ENCODE data around the gene SDK2.

- TF ChIP-seq, protein P1, sequence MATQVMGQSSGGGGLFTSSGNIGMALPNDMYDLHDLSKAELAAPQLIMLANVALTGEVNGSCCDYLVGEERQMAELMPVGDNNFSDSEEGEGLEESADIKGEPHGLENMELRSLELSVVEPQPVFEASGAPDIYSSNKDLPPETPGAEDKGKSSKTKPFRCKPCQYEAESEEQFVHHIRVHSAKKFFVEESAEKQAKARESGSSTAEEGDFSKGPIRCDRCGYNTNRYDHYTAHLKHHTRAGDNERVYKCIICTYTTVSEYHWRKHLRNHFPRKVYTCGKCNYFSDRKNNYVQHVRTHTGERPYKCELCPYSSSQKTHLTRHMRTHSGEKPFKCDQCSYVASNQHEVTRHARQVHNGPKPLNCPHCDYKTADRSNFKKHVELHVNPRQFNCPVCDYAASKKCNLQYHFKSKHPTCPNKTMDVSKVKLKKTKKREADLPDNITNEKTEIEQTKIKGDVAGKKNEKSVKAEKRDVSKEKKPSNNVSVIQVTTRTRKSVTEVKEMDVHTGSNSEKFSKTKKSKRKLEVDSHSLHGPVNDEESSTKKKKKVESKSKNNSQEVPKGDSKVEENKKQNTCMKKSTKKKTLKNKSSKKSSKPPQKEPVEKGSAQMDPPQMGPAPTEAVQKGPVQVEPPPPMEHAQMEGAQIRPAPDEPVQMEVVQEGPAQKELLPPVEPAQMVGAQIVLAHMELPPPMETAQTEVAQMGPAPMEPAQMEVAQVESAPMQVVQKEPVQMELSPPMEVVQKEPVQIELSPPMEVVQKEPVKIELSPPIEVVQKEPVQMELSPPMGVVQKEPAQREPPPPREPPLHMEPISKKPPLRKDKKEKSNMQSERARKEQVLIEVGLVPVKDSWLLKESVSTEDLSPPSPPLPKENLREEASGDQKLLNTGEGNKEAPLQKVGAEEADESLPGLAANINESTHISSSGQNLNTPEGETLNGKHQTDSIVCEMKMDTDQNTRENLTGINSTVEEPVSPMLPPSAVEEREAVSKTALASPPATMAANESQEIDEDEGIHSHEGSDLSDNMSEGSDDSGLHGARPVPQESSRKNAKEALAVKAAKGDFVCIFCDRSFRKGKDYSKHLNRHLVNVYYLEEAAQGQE (IDR thresholded peaks at IDR 0.05; ENCODE audit: insufficient read depth in 1 of 2, low read depth in 2 of 2, low read length in 2 of 2): no peak
- TF ChIP-seq POLR2AphosphoS5 (IDR thresholded peaks at IDR 0.05; ENCODE audit: low read depth, low read length): no peak
- no peak for TF ChIP-seq TAF1 (IDR thresholded peaks at IDR 0.05; ENCODE audit: borderline replicate concordance, insufficient read depth, low read length)
- no peak for TF ChIP-seq SIN3A (IDR thresholded peaks at IDR 0.05; ENCODE audit: borderline replicate concordance, insufficient read depth, low read length)
Observed at GRCh38 chr17:73551759-73552158, 92.5 kb downstream of the SDK2 start.
